GM21717 (cell line): Measurements from ENCODE around the gene RNF14.

Experiments
- ATAC-seq: cut with Tn5 transposase; IDR thresholded peaks from one replicate; pipeline ENCODE4 v1.9.1; 2021; ENCODE audit warnings: mild to moderate bottlenecking, moderate library complexity; ENCODE audit not compliant: unreplicated experiment

RNF14 gene

GRCh38 chr5:141945511-141946051 is 23.3 kb upstream of the RNF14 start:
- no peak for ATAC-seq

GRCh38 chr5:141947316-141947715 is 21.6 kb upstream of the RNF14 start:
- ATAC-seq = no peak

- no peak for ATAC-seq
Observed at GRCh38 chr5:141948812-141949211, 20.1 kb upstream of the RNF14 start.

GRCh38 chr5:141949511-141949910 is 19.4 kb upstream of the RNF14 start:
- no peak for ATAC-seq

- ATAC-seq = no peak
Observed at GRCh38 chr5:141950207-141951005, 18.5 kb upstream of the RNF14 start.

- ATAC-seq = no peak
Observed at GRCh38 chr5:141951332-141951781, 17.5 kb upstream of the RNF14 start.

GRCh38 chr5:141952020-141952419 is 16.9 kb upstream of the RNF14 start:
- ATAC-seq = no peak

GRCh38 chr5:141954194-141954593 is 14.7 kb upstream of the RNF14 start:
- ATAC-seq = no peak

GRCh38 chr5:141957367-141957996 is 11.4 kb upstream of the RNF14 start:
- ATAC-seq = no peak

- no peak for ATAC-seq
Observed at GRCh38 chr5:141958113-141958512, 10.8 kb upstream of the RNF14 start, which contains the start of gene PCDH12. Gene PCDH12, minus strand, starts transcription at chr5:141958202. Its CDS starts 351 bp downstream, at chr5:141957851.

GRCh38 chr5:141958546-141959172 is 10.2 kb upstream of the RNF14 start:
- no peak for ATAC-seq

- no peak for ATAC-seq
Observed at GRCh38 chr5:141960018-141960417, 8.9 kb upstream of the RNF14 start.

GRCh38 chr5:141960449-141961323 is 8.2 kb upstream of the RNF14 start:
- ATAC-seq = peak; percentile 92

GRCh38 chr5:141961466-141961865 is 7.4 kb upstream of the RNF14 start:
- ATAC-seq = no peak

- ATAC-seq = no peak
Observed at GRCh38 chr5:141963701-141964100, 5.2 kb upstream of the RNF14 start.

GRCh38 chr5:141965071-141965470 is 3.8 kb upstream of the RNF14 start:
- no peak for ATAC-seq

GRCh38 chr5:141966275-141966962 is 2.5 kb upstream of the RNF14 start:
- ATAC-seq = no peak

GRCh38 chr5:141966963-141967333 is 2.0 kb upstream of the RNF14 start:
- ATAC-seq = no peak

GRCh38 chr5:141969783-141970771 is 1.2 kb downstream of the RNF14 start:
- ATAC-seq = peak; percentile 57
